NCI-H1048 (cell line): ENCODE measurements around the gene RHOB.

ENCODE experiments used
- DNase-seq: peaks from one replicate; lab custom pipeline; 2025; lab: John Stamatoyannopoulos, UW

Gene RHOB

GRCh38 chr2:20494241-20494640 lies 47.4 kb downstream of the RHOB start:
- no peak for DNase-seq

- DNase-seq, result no peak
These were observed 49.4 kb downstream of the RHOB start for GRCh38 chr2:20496076-20496872.

GRCh38 chr2:20496942-20497341 lies 50.1 kb downstream of the RHOB start:
- DNase-seq, result no peak
